Activated T-cell treated with anti-CD3 and anti-CD28 coated beads, Interleukin-2, amount 50 U/mL, for 24 hours (primary cell): ENCODE results near the gene ADARB2.

Experiments
- DNase-seq: peaks from one replicate; pipeline ENCODE4 v3.0.0-alpha.2; 2020
- H3K27ac Mint-ChIP-seq: 2 replicates; pipeline ENCODE4 v1.8.0; 2020; ENCODE audit warnings: mild to moderate bottlenecking, mixed read lengths
- H3K27me3 Mint-ChIP-seq: 2 replicates; pipeline ENCODE4 v1.8.0; 2020; ENCODE audit warnings: mixed read lengths
- H3K36me3 Mint-ChIP-seq: 2 replicates; pipeline ENCODE4 v1.8.0; 2020; ENCODE audit warnings: low read depth, mixed read lengths
- H3K4me1 Mint-ChIP-seq: 2 replicates; pipeline ENCODE4 v1.8.0; 2020; ENCODE audit warnings: low read depth, mixed read lengths
- H3K4me3 Mint-ChIP-seq: 2 replicates; pipeline ENCODE4 v1.8.0; 2020; ENCODE audit warnings: mild to moderate bottlenecking, moderate library complexity, mixed read lengths
- H3K9me3 Mint-ChIP-seq: 2 replicates; pipeline ENCODE4 v1.8.0; 2020; ENCODE audit warnings: mixed read lengths

ADARB2 gene

GRCh38 chr10:1641402-1641801 is 95.9 kb downstream of the ADARB2 start:
- Mint-ChIP-seq H3K27ac (no peak overlapping the region), H3K4me3 (no peak overlapping the region), H3K9me3 (no peaks in the 10 kb centered on the region), H3K36me3 (no peaks in the 10 kb centered on the region), H3K27me3 (peaks cover 16% of the 10 kb centered on the region), H3K4me1 (peaks cover 14% of the 10 kb centered on the region)
- no peak for DNase-seq

GRCh38 chr10:1638889-1639419 is 98.4 kb downstream of the ADARB2 start:
- Mint-ChIP-seq H3K9me3 (no peaks in the 10 kb centered on the region), H3K4me1 (peaks cover 14% of the 10 kb centered on the region), H3K4me3 (no peak overlapping the region), H3K27ac (no peak overlapping the region), H3K27me3 (peaks cover 13% of the 10 kb centered on the region), H3K36me3 (no peaks in the 10 kb centered on the region)
- DNase-seq: no peak

GRCh38 chr10:1635340-1635739 is 102.0 kb downstream of the ADARB2 start:
- H3K27me3 Mint-ChIP-seq: peaks cover 23% of the 10 kb centered on the region

GRCh38 chr10:1634239-1634638 is 103.1 kb downstream of the ADARB2 start:
- no peak for DNase-seq
- H3K9me3 Mint-ChIP-seq: no peaks in the 10 kb centered on the region

More at GRCh38 chr10:1635340-1635739, 102.0 kb downstream of the ADARB2 start:
- peaks cover 5% of the 10 kb centered on the region for H3K4me1 Mint-ChIP-seq
- no peak for DNase-seq
- H3K36me3 Mint-ChIP-seq: no peaks in the 10 kb centered on the region
- no peak overlapping the region for H3K4me3 Mint-ChIP-seq
- H3K9me3 Mint-ChIP-seq: no peaks in the 10 kb centered on the region
- no peak overlapping the region for H3K27ac Mint-ChIP-seq

GRCh38 chr10:1633783-1634182 is 103.5 kb downstream of the ADARB2 start:
- DNase-seq: no peak
- H3K27ac Mint-ChIP-seq: no peak overlapping the region
- no peak overlapping the region for H3K4me3 Mint-ChIP-seq
- peaks cover 5% of the 10 kb centered on the region for H3K4me1 Mint-ChIP-seq
- peaks cover 28% of the 10 kb centered on the region for H3K27me3 Mint-ChIP-seq
- no peaks in the 10 kb centered on the region for H3K36me3 Mint-ChIP-seq
- H3K9me3 Mint-ChIP-seq: no peaks in the 10 kb centered on the region

More at GRCh38 chr10:1634239-1634638, 103.1 kb downstream of the ADARB2 start:
- Mint-ChIP-seq H3K36me3 (no peaks in the 10 kb centered on the region), H3K27ac (no peak overlapping the region), H3K27me3 (peaks cover 28% of the 10 kb centered on the region), H3K4me1 (peaks cover 5% of the 10 kb centered on the region), H3K4me3 (no peak overlapping the region)

GRCh38 chr10:1632596-1632995 is 104.7 kb downstream of the ADARB2 start:
- H3K4me3 Mint-ChIP-seq: no peak overlapping the region
- H3K27ac Mint-ChIP-seq: no peak overlapping the region
- peaks cover 5% of the 10 kb centered on the region for H3K4me1 Mint-ChIP-seq
- H3K36me3 Mint-ChIP-seq: no peaks in the 10 kb centered on the region
- DNase-seq: no peak
- H3K9me3 Mint-ChIP-seq: no peaks in the 10 kb centered on the region
- peaks cover 28% of the 10 kb centered on the region for H3K27me3 Mint-ChIP-seq

- H3K27ac Mint-ChIP-seq: no peak overlapping the region
- peaks cover 28% of the 10 kb centered on the region for H3K27me3 Mint-ChIP-seq
- H3K9me3 Mint-ChIP-seq: no peaks in the 10 kb centered on the region
- no peaks in the 10 kb centered on the region for H3K36me3 Mint-ChIP-seq
- H3K4me3 Mint-ChIP-seq: no peak overlapping the region
- DNase-seq: no peak
- peaks cover 5% of the 10 kb centered on the region for H3K4me1 Mint-ChIP-seq
Measured at GRCh38 chr10:1632141-1632540, 105.2 kb downstream of the ADARB2 start.

GRCh38 chr10:1631282-1631681 is 106.0 kb downstream of the ADARB2 start:
- Mint-ChIP-seq H3K36me3 (no peaks in the 10 kb centered on the region), H3K4me1 (peaks cover 5% of the 10 kb centered on the region), H3K4me3 (no peak overlapping the region), H3K27me3 (peaks cover 28% of the 10 kb centered on the region), H3K27ac (no peak overlapping the region), H3K9me3 (no peaks in the 10 kb centered on the region)
- no peak for DNase-seq

GRCh38 chr10:1630304-1630703 is 107.0 kb downstream of the ADARB2 start:
- no peak for DNase-seq
- Mint-ChIP-seq H3K4me3 (no peak overlapping the region), H3K27ac (no peak overlapping the region), H3K27me3 (peaks cover 22% of the 10 kb centered on the region), H3K36me3 (no peaks in the 10 kb centered on the region), H3K4me1 (peaks cover 5% of the 10 kb centered on the region), H3K9me3 (no peaks in the 10 kb centered on the region)

GRCh38 chr10:1629326-1630198 is 107.8 kb downstream of the ADARB2 start:
- H3K4me1 Mint-ChIP-seq: peaks cover 5% of the 10 kb centered on the region
- no peaks in the 10 kb centered on the region for H3K9me3 Mint-ChIP-seq
- H3K36me3 Mint-ChIP-seq: no peaks in the 10 kb centered on the region
- DNase-seq: no peak
- no peak overlapping the region for H3K4me3 Mint-ChIP-seq
- peaks cover 22% of the 10 kb centered on the region for H3K27me3 Mint-ChIP-seq
- no peak overlapping the region for H3K27ac Mint-ChIP-seq

- Mint-ChIP-seq H3K4me3 (no peak overlapping the region), H3K36me3 (no peaks in the 10 kb centered on the region), H3K27ac (no peak overlapping the region), H3K4me1 (peaks cover 5% of the 10 kb centered on the region), H3K9me3 (no peaks in the 10 kb centered on the region), H3K27me3 (peaks cover 22% of the 10 kb centered on the region)
- DNase-seq: no peak
Measured at GRCh38 chr10:1628757-1629156, 108.6 kb downstream of the ADARB2 start.

GRCh38 chr10:1627945-1628344 is 109.4 kb downstream of the ADARB2 start:
- no peak for DNase-seq
- H3K36me3 Mint-ChIP-seq: no peaks in the 10 kb centered on the region
- H3K4me3 Mint-ChIP-seq: no peak overlapping the region
- no peak overlapping the region for H3K27ac Mint-ChIP-seq
- H3K27me3 Mint-ChIP-seq: peaks cover 18% of the 10 kb centered on the region
- no peaks in the 10 kb centered on the region for H3K9me3 Mint-ChIP-seq
- peaks cover 5% of the 10 kb centered on the region for H3K4me1 Mint-ChIP-seq

GRCh38 chr10:1626835-1627234 is 110.5 kb downstream of the ADARB2 start:
- no peak overlapping the region for H3K27ac Mint-ChIP-seq
- H3K9me3 Mint-ChIP-seq: no peaks in the 10 kb centered on the region
- DNase-seq: no peak
- H3K4me1 Mint-ChIP-seq: peaks cover 5% of the 10 kb centered on the region
- no peak overlapping the region for H3K4me3 Mint-ChIP-seq
- no peaks in the 10 kb centered on the region for H3K36me3 Mint-ChIP-seq
- peaks cover 14% of the 10 kb centered on the region for H3K27me3 Mint-ChIP-seq

- Mint-ChIP-seq H3K36me3 (no peaks in the 10 kb centered on the region), H3K4me3 (no peak overlapping the region), H3K27ac (no peak overlapping the region), H3K4me1 (peaks cover 4% of the 10 kb centered on the region), H3K9me3 (no peaks in the 10 kb centered on the region), H3K27me3 (peaks cover 12% of the 10 kb centered on the region)
- no peak for DNase-seq
Measured at GRCh38 chr10:1626410-1626809, 110.9 kb downstream of the ADARB2 start.

- H3K27me3 Mint-ChIP-seq: peaks cover 8% of the 10 kb centered on the region
- peaks cover 2% of the 10 kb centered on the region for H3K4me1 Mint-ChIP-seq
- H3K9me3 Mint-ChIP-seq: no peaks in the 10 kb centered on the region
- no peak for DNase-seq
- no peak overlapping the region for H3K27ac Mint-ChIP-seq
- no peak overlapping the region for H3K4me3 Mint-ChIP-seq
- H3K36me3 Mint-ChIP-seq: no peaks in the 10 kb centered on the region
Measured at GRCh38 chr10:1625731-1626130, 111.6 kb downstream of the ADARB2 start.
